Stomach (tissue), 4 donors: ENCODE data around the gene OR8B12.

Experiments used
- CTCF ChIP-seq, 7 experiments: fragments of 450-650 bp in 4 of 7; fragments of 200-600 bp in 3 of 7; sonication (generic) in 3 of 7; IDR thresholded peaks; one replicate each; pipeline ENCODE4 v1.5.1; 2016 to 2019; ENCODE audit warnings: antibody characterized with exemption in 7 of 7, control low read depth in 2 of 7, mild to moderate bottlenecking in 1 of 7
- EP300 ChIP-seq: sonication (generic); formaldehyde crosslinking; IDR thresholded peaks from one replicate; pipeline ENCODE4 v1.6.1; 2017; ENCODE audit warnings: antibody characterized with exemption
- POLR2A ChIP-seq, 4 donors: fragments of 450-650 bp; IDR thresholded peaks; one replicate each; pipeline ENCODE4 v1.6.1; 2016; ENCODE audit warnings: antibody characterized with exemption in 4 of 4, control low read depth in 2 of 4, mild to moderate bottlenecking in 1 of 4, moderate library complexity in 1 of 4
- POLR2AphosphoS5 ChIP-seq, 3 donors: sonication (generic); formaldehyde crosslinking; IDR thresholded peaks; one replicate each; pipeline ENCODE4 v1.6.1; 2016; ENCODE audit warnings: antibody characterized with exemption in 3 of 3

- TF ChIP-seq CTCF (IDR thresholded peaks at IDR 0.05), result no peak
- TF ChIP-seq POLR2AphosphoS5 (IDR thresholded peaks at IDR 0.05), result no peak
- no peak for TF ChIP-seq POLR2A (IDR thresholded peaks at IDR 0.05)
- no peak for TF ChIP-seq EP300
These were observed 26.1 kb downstream of the OR8B12 start for GRCh38 chr11:124517314-124517713.
